ENCODE data around the gene CA10. TPM values are rescaled to one million over a fixed set of nuclear protein-coding genes. Genes with fewer than 3 reads are reported as not detected.

CA10 gene
- total RNA-seq, 2 donors from 2014 or later, result 0.91 TPM; not detected in 1

DNA sequence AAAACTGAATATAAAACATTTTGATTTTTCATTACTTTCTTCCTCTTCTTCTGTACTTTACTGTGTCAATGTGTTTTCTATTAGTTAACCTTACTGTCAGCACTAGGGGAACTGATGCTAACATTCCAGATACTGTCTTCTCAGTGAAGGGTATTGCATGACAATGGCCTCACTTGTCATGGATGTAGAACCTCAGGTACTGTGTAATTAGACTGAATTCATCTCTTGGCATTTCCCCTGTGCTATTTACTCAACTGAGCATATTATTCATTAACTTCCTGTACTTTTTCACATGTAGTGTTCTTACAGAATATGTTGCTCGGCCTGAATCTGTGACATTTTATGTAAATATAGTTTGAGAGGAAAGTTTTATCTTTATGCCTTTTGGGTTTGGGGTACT is 237.0 kb downstream of the CA10 start:
- no peaks in the 10 kb centered on the region for H3K36me3 ChIP-seq
- H3K9me3 ChIP-seq, result no peaks in the 10 kb centered on the region
- H3K4me3 ChIP-seq, result no peak overlapping the region
- H3K4me1 ChIP-seq (replicated peaks), result no peaks in the 10 kb centered on the region
- no peak for DNase-seq (ENCODE audit: low spot score)
- intact Hi-C loops (cut with DNase I), result no loop called here
- H3K27ac ChIP-seq, result no peak overlapping the region
- H3K27me3 ChIP-seq (replicated peaks; ENCODE audit: insufficient read depth), result no peaks in the 10 kb centered on the region
- WGBS, result 78% methylated on average over 1 of the region's 1 CpG
- TF ChIP-seq POLR2A (IDR thresholded peaks at IDR 0.05) (no peak), POLR2AphosphoS5 (IDR thresholded peaks at IDR 0.05) (no peak)
- TF ChIP-seq, protein P1, sequence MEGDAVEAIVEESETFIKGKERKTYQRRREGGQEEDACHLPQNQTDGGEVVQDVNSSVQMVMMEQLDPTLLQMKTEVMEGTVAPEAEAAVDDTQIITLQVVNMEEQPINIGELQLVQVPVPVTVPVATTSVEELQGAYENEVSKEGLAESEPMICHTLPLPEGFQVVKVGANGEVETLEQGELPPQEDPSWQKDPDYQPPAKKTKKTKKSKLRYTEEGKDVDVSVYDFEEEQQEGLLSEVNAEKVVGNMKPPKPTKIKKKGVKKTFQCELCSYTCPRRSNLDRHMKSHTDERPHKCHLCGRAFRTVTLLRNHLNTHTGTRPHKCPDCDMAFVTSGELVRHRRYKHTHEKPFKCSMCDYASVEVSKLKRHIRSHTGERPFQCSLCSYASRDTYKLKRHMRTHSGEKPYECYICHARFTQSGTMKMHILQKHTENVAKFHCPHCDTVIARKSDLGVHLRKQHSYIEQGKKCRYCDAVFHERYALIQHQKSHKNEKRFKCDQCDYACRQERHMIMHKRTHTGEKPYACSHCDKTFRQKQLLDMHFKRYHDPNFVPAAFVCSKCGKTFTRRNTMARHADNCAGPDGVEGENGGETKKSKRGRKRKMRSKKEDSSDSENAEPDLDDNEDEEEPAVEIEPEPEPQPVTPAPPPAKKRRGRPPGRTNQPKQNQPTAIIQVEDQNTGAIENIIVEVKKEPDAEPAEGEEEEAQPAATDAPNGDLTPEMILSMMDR (IDR thresholded peaks at IDR 0.05), result no peak

DNA sequence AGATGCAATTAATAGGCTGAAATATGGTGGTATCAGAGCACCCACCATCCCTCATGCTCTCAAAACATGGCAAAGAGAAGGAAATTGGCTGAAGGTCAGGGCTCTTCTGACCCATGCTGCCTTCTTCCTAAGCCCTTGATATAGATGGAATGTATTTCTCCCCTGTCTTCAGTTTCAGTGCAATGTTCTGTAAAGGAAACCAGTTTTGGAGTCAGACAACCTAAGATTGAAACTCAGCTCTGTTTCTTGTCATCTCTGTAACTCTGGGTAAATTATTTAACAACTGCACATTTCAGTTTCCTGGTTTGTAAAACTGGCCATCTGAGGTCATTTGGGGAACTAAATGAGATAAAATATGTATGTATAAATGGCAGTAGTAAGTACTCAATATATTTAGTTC is 243.9 kb downstream of the CA10 start:
- Histone ChIP-seq H3K27me3 (replicated peaks; ENCODE audit: insufficient read depth) (no peaks in the 10 kb centered on the region), H3K4me1 (replicated peaks) (no peaks in the 10 kb centered on the region), H3K27ac (no peak overlapping the region), H3K4me3 (no peak overlapping the region), H3K36me3 (no peaks in the 10 kb centered on the region), H3K9me3 (no peaks in the 10 kb centered on the region)
- intact Hi-C loops (cut with DNase I), result no loop called here
- TF ChIP-seq POLR2A (IDR thresholded peaks at IDR 0.05), result no peak
- TF ChIP-seq, protein P1 (IDR thresholded peaks at IDR 0.05), result no peak
- no peak for TF ChIP-seq POLR2AphosphoS5 (IDR thresholded peaks at IDR 0.05)
- DNase-seq (ENCODE audit: low spot score), result no peak

DNA sequence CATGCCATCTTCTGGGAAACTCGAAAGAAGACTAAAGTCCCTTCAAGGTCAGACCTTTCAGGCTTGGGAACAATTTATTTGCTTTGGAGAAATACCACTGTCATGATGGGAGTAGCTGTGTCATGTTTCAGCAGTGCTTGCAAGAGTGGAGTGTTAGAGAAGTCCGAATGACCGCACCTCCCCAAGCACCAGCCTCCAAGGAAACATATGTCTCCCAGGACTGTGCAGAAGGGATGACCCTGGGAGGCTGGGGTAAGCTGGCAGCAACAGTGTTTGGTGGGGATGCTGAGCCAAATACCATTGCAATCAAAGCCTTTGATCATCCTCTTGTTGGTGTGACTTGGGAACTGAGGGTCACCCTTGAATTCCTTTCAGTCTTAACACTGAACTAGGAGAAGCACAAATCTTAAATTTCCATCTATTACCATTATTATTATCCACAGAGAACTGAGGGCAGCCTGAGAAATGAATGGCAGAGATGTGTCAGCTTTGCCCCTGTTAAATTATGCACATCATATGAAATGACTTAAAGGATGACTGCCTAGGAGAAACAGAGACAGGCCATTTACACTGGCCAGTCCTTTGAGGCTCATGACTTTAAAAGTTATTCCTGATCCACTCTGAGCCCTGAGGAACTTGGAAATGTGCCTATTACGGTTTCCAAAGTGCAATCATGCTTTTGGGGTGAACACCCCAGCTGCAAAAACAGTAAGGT is 244.9 kb downstream of the CA10 start:
- Histone ChIP-seq H3K27ac (no peak overlapping the region), H3K36me3 (no peaks in the 10 kb centered on the region), H3K4me1 (replicated peaks) (no peaks in the 10 kb centered on the region), H3K27me3 (replicated peaks; ENCODE audit: insufficient read depth) (no peaks in the 10 kb centered on the region), H3K9me3 (no peaks in the 10 kb centered on the region), H3K4me3 (no peak overlapping the region)
- no peak for DNase-seq (ENCODE audit: low spot score)
- TF ChIP-seq POLR2A (IDR thresholded peaks at IDR 0.05) (no peak), POLR2AphosphoS5 (IDR thresholded peaks at IDR 0.05) (no peak)
- TF ChIP-seq, protein P1 (IDR thresholded peaks at IDR 0.05), result no peak
- intact Hi-C loops (cut with DNase I), result no loop called here
- WGBS, result 87% methylated on average over 4 of the region's 4 CpGs

DNA sequence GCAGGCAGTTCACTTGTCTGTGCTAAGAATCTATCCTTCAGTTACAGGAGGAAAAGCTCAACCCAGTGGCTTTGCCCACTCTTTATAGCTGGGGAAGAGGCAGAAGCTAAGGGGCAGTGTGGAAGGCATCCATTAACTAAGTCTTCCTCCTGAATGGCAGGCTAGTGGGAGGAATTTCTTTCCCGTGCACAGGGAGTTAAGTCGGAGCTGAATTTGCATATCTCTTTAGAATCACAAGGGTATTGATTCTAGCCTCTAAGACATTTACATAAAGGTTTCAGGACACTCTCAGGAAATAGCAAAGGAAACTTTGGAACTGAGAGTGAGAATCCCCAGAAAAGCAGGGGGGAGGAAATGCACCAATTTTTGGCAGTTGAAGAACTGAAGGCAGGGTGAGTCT is 245.6 kb downstream of the CA10 start:
- no peaks in the 10 kb centered on the region for H3K4me1 ChIP-seq (replicated peaks)
- no peak overlapping the region for H3K4me3 ChIP-seq
- TF ChIP-seq, protein P1 (IDR thresholded peaks at IDR 0.05), result no peak
- TF ChIP-seq POLR2AphosphoS5 (IDR thresholded peaks at IDR 0.05), result no peak
- TF ChIP-seq POLR2A (IDR thresholded peaks at IDR 0.05), result no peak
- H3K27me3 ChIP-seq (replicated peaks; ENCODE audit: insufficient read depth), result no peaks in the 10 kb centered on the region
- 51% methylated on average over 2 of the region's 2 CpGs for WGBS
- DNase-seq (ENCODE audit: low spot score), result no peak
- H3K9me3 ChIP-seq, result no peaks in the 10 kb centered on the region
- no peak overlapping the region for H3K27ac ChIP-seq
- no peaks in the 10 kb centered on the region for H3K36me3 ChIP-seq
- intact Hi-C loops (cut with DNase I), result no loop called here

DNA sequence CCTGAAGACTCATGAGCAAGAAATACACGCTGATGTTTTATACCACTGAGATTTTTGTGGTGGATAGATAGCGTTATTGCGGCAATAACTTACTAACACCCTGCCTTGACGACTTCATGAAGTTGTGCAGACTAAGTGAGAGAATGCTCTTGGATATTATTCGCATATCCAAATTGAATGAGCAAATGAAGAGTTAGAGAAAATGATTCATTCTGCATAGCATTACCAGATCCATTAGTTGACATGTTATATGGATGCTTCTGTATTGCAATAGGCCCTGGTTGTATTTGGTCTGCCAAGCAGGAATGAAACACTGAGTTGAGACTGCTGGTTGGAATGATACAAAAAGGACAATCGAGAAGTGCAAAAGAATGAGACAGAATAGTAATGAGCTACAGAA is 247.3 kb downstream of the CA10 start:
- H3K27me3 ChIP-seq (replicated peaks; ENCODE audit: insufficient read depth), result no peaks in the 10 kb centered on the region
- no peaks in the 10 kb centered on the region for H3K9me3 ChIP-seq
- intact Hi-C loops (cut with DNase I), result no loop called here
- no peak for DNase-seq (ENCODE audit: low spot score)
- no peak overlapping the region for H3K27ac ChIP-seq
- H3K4me1 ChIP-seq (replicated peaks), result no peaks in the 10 kb centered on the region
- WGBS, result 98% methylated on average over 6 of the region's 6 CpGs
- no peak overlapping the region for H3K4me3 ChIP-seq
- TF ChIP-seq, protein P1 (IDR thresholded peaks at IDR 0.05), result no peak
- TF ChIP-seq POLR2A (IDR thresholded peaks at IDR 0.05) (no peak), POLR2AphosphoS5 (IDR thresholded peaks at IDR 0.05) (no peak)
- no peaks in the 10 kb centered on the region for H3K36me3 ChIP-seq
